Measurements from ENCODE around the gene YIPF4.

DNA sequence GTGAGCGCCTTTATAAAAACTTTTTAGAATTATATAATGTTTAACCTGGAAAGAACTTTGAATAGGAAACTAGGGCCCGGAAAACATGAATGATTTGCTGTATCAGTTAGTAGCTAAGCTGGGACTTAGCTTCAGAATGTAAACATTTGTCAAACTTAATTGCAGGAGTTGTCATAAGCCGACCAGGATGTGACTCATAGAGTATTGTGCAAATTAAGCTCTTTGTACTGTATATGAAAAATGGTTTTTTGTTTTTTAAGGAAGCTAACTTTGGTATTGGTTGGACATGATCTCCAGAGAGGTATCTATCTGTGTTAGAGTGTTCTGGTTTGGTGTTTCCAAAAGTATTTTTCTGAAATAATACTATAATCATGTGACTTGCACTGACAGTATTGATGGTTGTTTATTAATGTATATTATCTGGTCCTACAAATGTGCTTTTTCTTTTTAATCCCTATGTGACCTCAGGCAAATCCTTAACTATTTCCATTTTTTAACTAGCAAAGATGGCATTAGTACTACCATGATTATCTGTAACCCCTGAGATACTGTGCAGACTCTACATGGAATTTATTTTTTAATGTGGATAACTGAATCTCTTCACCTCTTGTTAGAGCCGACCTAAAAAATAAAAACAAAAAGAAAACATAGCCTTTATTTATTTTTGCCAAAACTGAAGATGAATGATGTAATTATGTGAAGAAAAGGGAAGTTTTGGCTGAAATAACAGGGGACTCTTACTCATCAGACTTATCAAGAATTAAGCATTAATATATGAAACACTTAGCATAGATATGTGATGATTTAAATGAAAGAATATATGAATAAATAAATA lies 11.7 kb downstream of the YIPF4 start:
- TF ChIP-seq, protein P1, sequence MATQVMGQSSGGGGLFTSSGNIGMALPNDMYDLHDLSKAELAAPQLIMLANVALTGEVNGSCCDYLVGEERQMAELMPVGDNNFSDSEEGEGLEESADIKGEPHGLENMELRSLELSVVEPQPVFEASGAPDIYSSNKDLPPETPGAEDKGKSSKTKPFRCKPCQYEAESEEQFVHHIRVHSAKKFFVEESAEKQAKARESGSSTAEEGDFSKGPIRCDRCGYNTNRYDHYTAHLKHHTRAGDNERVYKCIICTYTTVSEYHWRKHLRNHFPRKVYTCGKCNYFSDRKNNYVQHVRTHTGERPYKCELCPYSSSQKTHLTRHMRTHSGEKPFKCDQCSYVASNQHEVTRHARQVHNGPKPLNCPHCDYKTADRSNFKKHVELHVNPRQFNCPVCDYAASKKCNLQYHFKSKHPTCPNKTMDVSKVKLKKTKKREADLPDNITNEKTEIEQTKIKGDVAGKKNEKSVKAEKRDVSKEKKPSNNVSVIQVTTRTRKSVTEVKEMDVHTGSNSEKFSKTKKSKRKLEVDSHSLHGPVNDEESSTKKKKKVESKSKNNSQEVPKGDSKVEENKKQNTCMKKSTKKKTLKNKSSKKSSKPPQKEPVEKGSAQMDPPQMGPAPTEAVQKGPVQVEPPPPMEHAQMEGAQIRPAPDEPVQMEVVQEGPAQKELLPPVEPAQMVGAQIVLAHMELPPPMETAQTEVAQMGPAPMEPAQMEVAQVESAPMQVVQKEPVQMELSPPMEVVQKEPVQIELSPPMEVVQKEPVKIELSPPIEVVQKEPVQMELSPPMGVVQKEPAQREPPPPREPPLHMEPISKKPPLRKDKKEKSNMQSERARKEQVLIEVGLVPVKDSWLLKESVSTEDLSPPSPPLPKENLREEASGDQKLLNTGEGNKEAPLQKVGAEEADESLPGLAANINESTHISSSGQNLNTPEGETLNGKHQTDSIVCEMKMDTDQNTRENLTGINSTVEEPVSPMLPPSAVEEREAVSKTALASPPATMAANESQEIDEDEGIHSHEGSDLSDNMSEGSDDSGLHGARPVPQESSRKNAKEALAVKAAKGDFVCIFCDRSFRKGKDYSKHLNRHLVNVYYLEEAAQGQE (IDR thresholded peaks at IDR 0.05; ENCODE audit: low read depth, low read length): no peak
- TF ChIP-seq YY1 (IDR thresholded peaks at IDR 0.05; ENCODE audit: low read depth) (no peak), SMC3 (IDR thresholded peaks at IDR 0.05; ENCODE audit: low read depth, low read length) (no peak), GABPA (IDR thresholded peaks at IDR 0.05; ENCODE audit: low read depth) (no peak), SIN3A (IDR thresholded peaks at IDR 0.05; ENCODE audit: borderline replicate concordance, low read depth, low read length) (no peak)
- TF ChIP-seq, protein P2, sequence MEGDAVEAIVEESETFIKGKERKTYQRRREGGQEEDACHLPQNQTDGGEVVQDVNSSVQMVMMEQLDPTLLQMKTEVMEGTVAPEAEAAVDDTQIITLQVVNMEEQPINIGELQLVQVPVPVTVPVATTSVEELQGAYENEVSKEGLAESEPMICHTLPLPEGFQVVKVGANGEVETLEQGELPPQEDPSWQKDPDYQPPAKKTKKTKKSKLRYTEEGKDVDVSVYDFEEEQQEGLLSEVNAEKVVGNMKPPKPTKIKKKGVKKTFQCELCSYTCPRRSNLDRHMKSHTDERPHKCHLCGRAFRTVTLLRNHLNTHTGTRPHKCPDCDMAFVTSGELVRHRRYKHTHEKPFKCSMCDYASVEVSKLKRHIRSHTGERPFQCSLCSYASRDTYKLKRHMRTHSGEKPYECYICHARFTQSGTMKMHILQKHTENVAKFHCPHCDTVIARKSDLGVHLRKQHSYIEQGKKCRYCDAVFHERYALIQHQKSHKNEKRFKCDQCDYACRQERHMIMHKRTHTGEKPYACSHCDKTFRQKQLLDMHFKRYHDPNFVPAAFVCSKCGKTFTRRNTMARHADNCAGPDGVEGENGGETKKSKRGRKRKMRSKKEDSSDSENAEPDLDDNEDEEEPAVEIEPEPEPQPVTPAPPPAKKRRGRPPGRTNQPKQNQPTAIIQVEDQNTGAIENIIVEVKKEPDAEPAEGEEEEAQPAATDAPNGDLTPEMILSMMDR (IDR thresholded peaks at IDR 0.05): no peak
- TF ChIP-seq, protein P3, sequence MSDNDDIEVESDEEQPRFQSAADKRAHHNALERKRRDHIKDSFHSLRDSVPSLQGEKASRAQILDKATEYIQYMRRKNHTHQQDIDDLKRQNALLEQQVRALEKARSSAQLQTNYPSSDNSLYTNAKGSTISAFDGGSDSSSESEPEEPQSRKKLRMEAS (IDR thresholded peaks at IDR 0.05; ENCODE audit: low read depth): no peak

All from SK-N-SH (cell line).